Parathyroid adenoma (tissue), 2 donors: ENCODE results near the gene NEO1.

Experiments
- H2AFZ ChIP-seq: fragments of 300-600 bp; sonication (generic); one replicate; pipeline ENCODE4 v1.7.0; 2017; ENCODE audit warnings: antibody characterized with exemption, mild to moderate bottlenecking
- H3K27ac ChIP-seq: fragments of 300-600 bp; sonication (generic); one replicate; pipeline ENCODE4 v1.7.0; 2017
- H3K27me3 ChIP-seq: fragments of 300-600 bp; sonication (generic); one replicate; pipeline ENCODE4 v1.7.0; 2017; ENCODE audit warnings: low read length; ENCODE audit not compliant: control insufficient read depth, insufficient read depth
- H3K36me3 ChIP-seq: fragments of 300-600 bp; sonication (generic); one replicate; pipeline ENCODE4 v1.7.0; 2017; ENCODE audit warnings: low read length; ENCODE audit not compliant: control insufficient read depth, insufficient read depth
- H3K4me1 ChIP-seq: fragments of 300-600 bp; sonication (generic); one replicate; pipeline ENCODE4 v1.7.0; 2017; ENCODE audit warnings: control low read depth
- H3K4me2 ChIP-seq: fragments of 300-600 bp; sonication (generic); one replicate; pipeline ENCODE4 v1.7.0; 2017; ENCODE audit warnings: low read length
- H3K4me3 ChIP-seq: fragments of 300-600 bp; sonication (generic); one replicate; pipeline ENCODE4 v1.7.0; 2017; ENCODE audit warnings: low read depth, low read length
- H3K79me2 ChIP-seq: fragments of 300-600 bp; sonication (generic); one replicate; pipeline ENCODE4 v1.7.0; 2017; ENCODE audit warnings: control low read depth
- H3K9ac ChIP-seq: fragments of 300-600 bp; sonication (generic); one replicate; pipeline ENCODE4 v1.7.0; 2017; ENCODE audit warnings: mild to moderate bottlenecking
- H3K9me3 ChIP-seq: fragments of 300-600 bp; sonication (generic); one replicate; pipeline ENCODE4 v1.7.0; 2017; ENCODE audit warnings: low read length; ENCODE audit not compliant: control insufficient read depth
- CTCF ChIP-seq: fragments of 300-600 bp; sonication (generic); IDR thresholded peaks from one replicate; pipeline ENCODE4 v1.7.0; 2017; ENCODE audit warnings: antibody characterized with exemption, mild to moderate bottlenecking
- donor health status: primary hyperparathyroidism.

Gene NEO1

GRCh38 chr15:73334086-73334485 lies 281.8 kb downstream of the NEO1 start:
- no peaks in the 10 kb centered on the region for H3K4me1 ChIP-seq
- H3K9me3 ChIP-seq = no peaks in the 10 kb centered on the region
- H3K4me2 ChIP-seq = no peak overlapping the region
- no peaks in the 10 kb centered on the region for H3K79me2 ChIP-seq
- H2AFZ ChIP-seq = no peak overlapping the region
- no peak overlapping the region for H3K27ac ChIP-seq
- H3K4me3 ChIP-seq = no peak overlapping the region
- H3K9ac ChIP-seq = no peak overlapping the region
- no peaks in the 10 kb centered on the region for H3K36me3 ChIP-seq
- no peak for TF ChIP-seq CTCF
- H3K27me3 ChIP-seq = no peaks in the 10 kb centered on the region

- no peak overlapping the region for H3K27ac ChIP-seq
- no peaks in the 10 kb centered on the region for H3K27me3 ChIP-seq
- no peaks in the 10 kb centered on the region for H3K79me2 ChIP-seq
- H3K4me2 ChIP-seq = no peak overlapping the region
- no peaks in the 10 kb centered on the region for H3K4me1 ChIP-seq
- H2AFZ ChIP-seq = no peak overlapping the region
- no peak overlapping the region for H3K4me3 ChIP-seq
- no peak for TF ChIP-seq CTCF
- H3K9me3 ChIP-seq = no peaks in the 10 kb centered on the region
- no peaks in the 10 kb centered on the region for H3K36me3 ChIP-seq
- no peak overlapping the region for H3K9ac ChIP-seq
Measured at GRCh38 chr15:73335026-73335425, 282.8 kb downstream of the NEO1 start.

GRCh38 chr15:73335471-73335870 lies 283.2 kb downstream of the NEO1 start:
- Histone ChIP-seq H3K27ac (no peak overlapping the region), H3K36me3 (no peaks in the 10 kb centered on the region), H3K9ac (no peak overlapping the region), H3K27me3 (no peaks in the 10 kb centered on the region), H2AFZ (no peak overlapping the region), H3K79me2 (no peaks in the 10 kb centered on the region), H3K4me2 (no peak overlapping the region), H3K4me1 (no peaks in the 10 kb centered on the region), H3K4me3 (no peak overlapping the region), H3K9me3 (no peaks in the 10 kb centered on the region)
- no peak for TF ChIP-seq CTCF

- Histone ChIP-seq H3K9ac (no peak overlapping the region), H3K4me2 (no peak overlapping the region), H3K9me3 (no peaks in the 10 kb centered on the region), H3K79me2 (no peaks in the 10 kb centered on the region), H3K4me1 (no peaks in the 10 kb centered on the region), H3K36me3 (no peaks in the 10 kb centered on the region), H3K27ac (no peak overlapping the region), H3K27me3 (no peaks in the 10 kb centered on the region), H3K4me3 (no peak overlapping the region), H2AFZ (no peak overlapping the region)
- no peak for TF ChIP-seq CTCF
Measured at GRCh38 chr15:73336756-73337155, 284.5 kb downstream of the NEO1 start.

GRCh38 chr15:73337187-73337586 lies 284.9 kb downstream of the NEO1 start:
- Histone ChIP-seq H3K4me3 (no peak overlapping the region), H3K36me3 (no peaks in the 10 kb centered on the region), H3K9me3 (no peaks in the 10 kb centered on the region), H3K27me3 (no peaks in the 10 kb centered on the region), H2AFZ (no peak overlapping the region), H3K79me2 (no peaks in the 10 kb centered on the region), H3K4me1 (no peaks in the 10 kb centered on the region), H3K27ac (no peak overlapping the region), H3K4me2 (no peak overlapping the region), H3K9ac (no peak overlapping the region)
- TF ChIP-seq CTCF = no peak
